ENCODE measurements around the gene CYB561A3. TPM values are rescaled to one million over a fixed set of nuclear protein-coding genes. Genes with fewer than 3 reads are reported as not detected.

CYB561A3 gene
- total RNA-seq, 1 experiment from 2014 or later, result 21.7 TPM

DNA sequence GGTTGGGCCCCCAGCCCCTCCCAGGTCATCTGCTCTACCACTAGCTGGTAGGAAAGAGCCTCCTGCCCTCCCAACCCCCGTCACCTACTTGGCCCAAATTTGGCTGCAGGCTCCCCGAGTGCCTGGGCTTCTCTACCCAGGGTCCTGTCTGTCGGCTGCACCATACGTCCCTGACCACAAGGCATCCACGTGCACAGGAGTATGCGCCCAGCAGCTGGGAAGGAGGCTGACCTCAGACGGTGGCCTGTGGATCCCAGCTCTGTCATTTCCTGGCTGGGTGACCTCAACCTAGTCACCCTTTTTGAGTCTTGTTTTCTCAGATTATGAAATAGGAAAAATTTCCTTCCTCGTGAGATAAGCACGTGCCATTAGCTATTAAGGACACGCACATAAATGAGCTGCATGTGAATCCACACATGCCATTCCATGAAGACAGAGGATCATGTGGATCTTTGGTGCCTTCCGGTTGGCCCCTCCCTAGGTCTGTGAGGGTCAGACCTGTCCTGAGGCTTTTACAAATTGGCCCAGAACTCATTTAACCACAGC is 13.7 kb downstream of the CYB561A3 start:
- Histone ChIP-seq H3K56ac (ENCODE audit: insufficient read length, low read depth, low read length) (no peak overlapping the region), H4K8ac (replicated peaks; ENCODE audit: insufficient read length, low read depth, low read length) (no peak overlapping the region), H3K14ac (ENCODE audit: insufficient read depth, low read length) (no peak overlapping the region), H3K27ac (ENCODE audit: insufficient read length, low read depth, low read length) (no peak overlapping the region), H3K27me3 (ENCODE audit: insufficient read depth, low read length) (no peaks in the 10 kb centered on the region), H2BK15ac (ENCODE audit: low read depth, low read length) (no peak overlapping the region), H2BK12ac (ENCODE audit: insufficient read length, low read depth, low read length) (no peak overlapping the region), H4K5ac (ENCODE audit: insufficient read length, low read depth, low read length) (no peak overlapping the region), H3K9ac (ENCODE audit: extremely low read depth, insufficient read length, low read length) (no peak overlapping the region), H3T11ph (ENCODE audit: low read length) (no peak overlapping the region), H2BK20ac (ENCODE audit: low read depth, low read length, poor library complexity, severe bottlenecking) (no peak overlapping the region), H3K23me2 (ENCODE audit: insufficient read length, low read depth, low read length, poor library complexity, severe bottlenecking) (no peaks in the 10 kb centered on the region), H3K79me2 (ENCODE audit: insufficient read depth, low read length) (no peaks in the 10 kb centered on the region), H3K9me3 (ENCODE audit: control insufficient read depth, low read depth, low read length) (no peaks in the 10 kb centered on the region), H3K4me1 (ENCODE audit: insufficient read depth, low read length) (no peaks in the 10 kb centered on the region), H4K20me1 (ENCODE audit: control insufficient read depth, insufficient read depth, insufficient read length) (no peaks in the 10 kb centered on the region), H3K23ac (ENCODE audit: insufficient read length, low read depth, low read length) (no peak overlapping the region), H3K4ac (ENCODE audit: low read depth, low read length) (no peak overlapping the region), H2AFZ (ENCODE audit: low read length) (no peak overlapping the region), H2BK5ac (ENCODE audit: insufficient read length, low read length) (no peak overlapping the region), H2AK5ac (ENCODE audit: insufficient read length, low read length) (no peak overlapping the region), H3K4me2 (ENCODE audit: insufficient read depth, insufficient read length, low read length) (no peak overlapping the region), H3K18ac (ENCODE audit: insufficient read length, low read depth, low read length) (no peak overlapping the region), H2BK120ac (ENCODE audit: low read depth, low read length, poor library complexity, severe bottlenecking) (no peak overlapping the region), H4K91ac (ENCODE audit: insufficient read length, low read depth, low read length) (no peak overlapping the region), H3K79me1 (ENCODE audit: insufficient read depth, low read depth, low read length, poor library complexity, severe bottlenecking) (no peaks in the 10 kb centered on the region)
- H3K27ac Mint-ChIP-seq, result no peak overlapping the region
- peaks cover 5 to 48% (median 25%) of the 10 kb centered on the region in 3 experiments for H3K36me3 Mint-ChIP-seq (ENCODE audit: insufficient read depth in 1 of 3, low read depth in 3 of 3)
- no peak overlapping the region; a peak in 2 of 5 replicates for H3K4me3 Mint-ChIP-seq
- no peaks in the 10 kb centered on the region for H3K9me3 Mint-ChIP-seq
- DNase-seq, result no peak
- no peaks in the 10 kb centered on the region for H3K27me3 Mint-ChIP-seq (ENCODE audit: low read depth)
- no CpG with 5 or more reads among the region's 11 CpGs for WGBS (ENCODE audit: extremely low coverage, insufficient read length, low lambda C conversion rate)
- H3K4me1 Mint-ChIP-seq, result no peaks in the 10 kb centered on the region
- TF ChIP-seq, protein P1, sequence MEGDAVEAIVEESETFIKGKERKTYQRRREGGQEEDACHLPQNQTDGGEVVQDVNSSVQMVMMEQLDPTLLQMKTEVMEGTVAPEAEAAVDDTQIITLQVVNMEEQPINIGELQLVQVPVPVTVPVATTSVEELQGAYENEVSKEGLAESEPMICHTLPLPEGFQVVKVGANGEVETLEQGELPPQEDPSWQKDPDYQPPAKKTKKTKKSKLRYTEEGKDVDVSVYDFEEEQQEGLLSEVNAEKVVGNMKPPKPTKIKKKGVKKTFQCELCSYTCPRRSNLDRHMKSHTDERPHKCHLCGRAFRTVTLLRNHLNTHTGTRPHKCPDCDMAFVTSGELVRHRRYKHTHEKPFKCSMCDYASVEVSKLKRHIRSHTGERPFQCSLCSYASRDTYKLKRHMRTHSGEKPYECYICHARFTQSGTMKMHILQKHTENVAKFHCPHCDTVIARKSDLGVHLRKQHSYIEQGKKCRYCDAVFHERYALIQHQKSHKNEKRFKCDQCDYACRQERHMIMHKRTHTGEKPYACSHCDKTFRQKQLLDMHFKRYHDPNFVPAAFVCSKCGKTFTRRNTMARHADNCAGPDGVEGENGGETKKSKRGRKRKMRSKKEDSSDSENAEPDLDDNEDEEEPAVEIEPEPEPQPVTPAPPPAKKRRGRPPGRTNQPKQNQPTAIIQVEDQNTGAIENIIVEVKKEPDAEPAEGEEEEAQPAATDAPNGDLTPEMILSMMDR (conservative IDR thresholded peaks at IDR 0.05), result no peak
